H1 (cell line): Measurements from ENCODE around the gene MIOX.

ENCODE experiments used
- CTBP2 ChIP-seq: IDR thresholded peaks from 2 replicates; pipeline ENCODE4 v1.7.0; 2011; ENCODE audit warnings: borderline replicate concordance, mild to moderate bottlenecking, moderate library complexity, mixed read lengths, low read length; ENCODE audit not compliant: insufficient read depth, insufficient read length
- EGR1 ChIP-seq: IDR thresholded peaks from 2 replicates; pipeline ENCODE4 v1.6.1; 2011; ENCODE audit warnings: low read depth, low read length, borderline replicate concordance
- EP300 ChIP-seq, 2 experiments: IDR thresholded peaks; 1 replicate in 1 of 2; 2 replicates in 1 of 2; pipeline ENCODE4 v1.6.1; 2011 to 2012; ENCODE audit warnings: low read depth in 2 of 2, low read length in 2 of 2, mild to moderate bottlenecking in 2 of 2, borderline replicate concordance in 1 of 2, inconsistent platforms in 1 of 2, moderate library complexity in 1 of 2
- EZH2 ChIP-seq: fragments of 200-600 bp; sonication (generic); IDR thresholded peaks from 2 replicates; pipeline ENCODE4 v1.7.1; 2012; ENCODE audit warnings: low read depth, mild to moderate bottlenecking, moderate library complexity, low read length, inconsistent platforms; ENCODE audit not compliant: severe bottlenecking
- GABPA ChIP-seq: IDR thresholded peaks from 2 replicates; pipeline ENCODE4 v1.6.1; 2011; ENCODE audit warnings: mild to moderate bottlenecking, low read length, moderate library complexity, borderline replicate concordance; ENCODE audit not compliant: insufficient read depth
- PHF8 ChIP-seq: fragments of 200-600 bp; sonication (generic); conservative IDR thresholded peaks from 2 replicates; pipeline ENCODE4 v1.7.1; 2012; ENCODE audit warnings: low read depth, mild to moderate bottlenecking, inconsistent platforms, low read length, moderate library complexity
- POLR2A ChIP-seq, 2 experiments: IDR thresholded peaks; 1 replicate in 1 of 2; 2 replicates in 1 of 2; pipeline ENCODE4 v1.6.1; 2011; ENCODE audit warnings: low read depth in 2 of 2, low read length in 2 of 2, mild to moderate bottlenecking in 2 of 2; ENCODE audit errors: control extremely low read depth in 1 of 2
- POLR2AphosphoS5 ChIP-seq: IDR thresholded peaks from 2 replicates; pipeline ENCODE4 v1.6.1; 2011; ENCODE audit warnings: low read depth, low read length
- TAF1 ChIP-seq: IDR thresholded peaks from 2 replicates; pipeline ENCODE4 v1.6.1; 2011; ENCODE audit warnings: mild to moderate bottlenecking, low read depth, low read length
- ZNF274 ChIP-seq: IDR thresholded peaks from 2 replicates; pipeline ENCODE4 v1.7.0; 2012; ENCODE audit warnings: low read length, borderline replicate concordance; ENCODE audit errors: extremely low read depth
- TF ChIP-seq, protein P1 (sequence below), 3 experiments: IDR thresholded peaks; 1 replicate in 2 of 3; 2 replicates in 1 of 3; pipeline versions ENCODE4 v1.5.1 to v1.6.1; 2011; ENCODE audit warnings: low read length in 3 of 3, mild to moderate bottlenecking in 3 of 3, inconsistent platforms in 2 of 3, low read depth in 1 of 3, moderate library complexity in 1 of 3; ENCODE audit not compliant: insufficient read depth in 1 of 3; ENCODE audit errors: control extremely low read depth in 1 of 3
- TF ChIP-seq, protein P2 (sequence below): IDR thresholded peaks from 2 replicates; pipeline ENCODE4 v1.6.1; 2012; ENCODE audit warnings: low read length, inconsistent platforms

DNA sequence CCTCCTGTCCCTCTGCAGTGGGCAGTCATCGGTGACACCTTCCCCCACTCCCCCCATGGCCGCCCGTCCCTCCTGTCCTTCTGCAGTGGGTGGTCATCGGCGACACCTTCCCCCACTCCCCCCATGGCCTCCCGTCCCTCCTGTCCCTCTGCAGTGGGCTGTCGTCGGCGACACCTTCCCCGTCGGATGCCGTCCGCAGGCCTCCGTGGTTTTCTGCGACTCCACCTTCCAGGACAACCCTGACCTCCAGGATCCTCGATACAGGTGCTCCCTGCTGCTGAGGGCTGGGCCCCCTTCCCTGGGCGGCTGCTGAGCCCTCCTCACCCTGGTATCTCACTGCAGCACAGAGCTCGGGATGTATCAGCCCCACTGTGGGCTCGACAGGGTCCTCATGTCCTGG lies 2.2 kb downstream of the MIOX start:
- TF ChIP-seq, protein P1, sequence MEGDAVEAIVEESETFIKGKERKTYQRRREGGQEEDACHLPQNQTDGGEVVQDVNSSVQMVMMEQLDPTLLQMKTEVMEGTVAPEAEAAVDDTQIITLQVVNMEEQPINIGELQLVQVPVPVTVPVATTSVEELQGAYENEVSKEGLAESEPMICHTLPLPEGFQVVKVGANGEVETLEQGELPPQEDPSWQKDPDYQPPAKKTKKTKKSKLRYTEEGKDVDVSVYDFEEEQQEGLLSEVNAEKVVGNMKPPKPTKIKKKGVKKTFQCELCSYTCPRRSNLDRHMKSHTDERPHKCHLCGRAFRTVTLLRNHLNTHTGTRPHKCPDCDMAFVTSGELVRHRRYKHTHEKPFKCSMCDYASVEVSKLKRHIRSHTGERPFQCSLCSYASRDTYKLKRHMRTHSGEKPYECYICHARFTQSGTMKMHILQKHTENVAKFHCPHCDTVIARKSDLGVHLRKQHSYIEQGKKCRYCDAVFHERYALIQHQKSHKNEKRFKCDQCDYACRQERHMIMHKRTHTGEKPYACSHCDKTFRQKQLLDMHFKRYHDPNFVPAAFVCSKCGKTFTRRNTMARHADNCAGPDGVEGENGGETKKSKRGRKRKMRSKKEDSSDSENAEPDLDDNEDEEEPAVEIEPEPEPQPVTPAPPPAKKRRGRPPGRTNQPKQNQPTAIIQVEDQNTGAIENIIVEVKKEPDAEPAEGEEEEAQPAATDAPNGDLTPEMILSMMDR (IDR thresholded peaks at IDR 0.05; ENCODE audit: control extremely low read depth in 1 of 3, insufficient read depth in 1 of 3, low read depth in 1 of 3, low read length in 3 of 3) = no peak
- TF ChIP-seq EGR1 (no peak), GABPA (no peak), ZNF274 (no peak), CTBP2 (no peak), PHF8 (no peak), EP300 (IDR thresholded peaks at IDR 0.05; ENCODE audit: borderline replicate concordance in 1 of 2, low read depth in 2 of 2, low read length in 2 of 2) (no peak), POLR2A (IDR thresholded peaks at IDR 0.05; ENCODE audit: control extremely low read depth in 1 of 2, low read depth in 2 of 2, low read length in 2 of 2) (no peak), EZH2 (no peak), TAF1 (no peak), POLR2AphosphoS5 (no peak)
- TF ChIP-seq, protein P2, sequence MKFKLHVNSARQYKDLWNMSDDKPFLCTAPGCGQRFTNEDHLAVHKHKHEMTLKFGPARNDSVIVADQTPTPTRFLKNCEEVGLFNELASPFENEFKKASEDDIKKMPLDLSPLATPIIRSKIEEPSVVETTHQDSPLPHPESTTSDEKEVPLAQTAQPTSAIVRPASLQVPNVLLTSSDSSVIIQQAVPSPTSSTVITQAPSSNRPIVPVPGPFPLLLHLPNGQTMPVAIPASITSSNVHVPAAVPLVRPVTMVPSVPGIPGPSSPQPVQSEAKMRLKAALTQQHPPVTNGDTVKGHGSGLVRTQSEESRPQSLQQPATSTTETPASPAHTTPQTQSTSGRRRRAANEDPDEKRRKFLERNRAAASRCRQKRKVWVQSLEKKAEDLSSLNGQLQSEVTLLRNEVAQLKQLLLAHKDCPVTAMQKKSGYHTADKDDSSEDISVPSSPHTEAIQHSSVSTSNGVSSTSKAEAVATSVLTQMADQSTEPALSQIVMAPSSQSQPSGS = no peak
